Dendritic cell treated with granulocyte-macrophage colony-stimulating factor and Interleukin-4, amounts not matched to agents 40 ng/mL and 50 ng/mL, for 4 days (primary cell): ENCODE results near the gene PIGM.
A peak's percentile ranks its signal among the peaks of the same experiment; 100 is the strongest.

Source experiments
- H3K27ac Mint-ChIP-seq: one replicate; pipeline ENCODE4 v1.8.0; 2022; ENCODE audit warnings: mild to moderate bottlenecking, mixed read lengths
- H3K27me3 Mint-ChIP-seq: one replicate; pipeline ENCODE4 v1.8.0; 2022; ENCODE audit warnings: mild to moderate bottlenecking, mixed read lengths
- H3K36me3 Mint-ChIP-seq: one replicate; pipeline ENCODE4 v1.8.0; 2022; ENCODE audit warnings: low read depth, mixed read lengths
- H3K4me1 Mint-ChIP-seq: one replicate; pipeline ENCODE4 v1.8.0; 2022; ENCODE audit warnings: low read depth, mixed read lengths
- H3K4me3 Mint-ChIP-seq: one replicate; pipeline ENCODE4 v1.8.0; 2022; ENCODE audit warnings: mild to moderate bottlenecking, moderate library complexity, mixed read lengths
- H3K9me3 Mint-ChIP-seq: one replicate; pipeline ENCODE4 v1.8.0; 2022; ENCODE audit warnings: mixed read lengths
- intact Hi-C: fragments of 100-400 bp; cut with micrococcal nuclease; formaldehyde crosslinking; loops from one replicate; pipeline ENCODE4 v1.15.0; 2022

Gene PIGM

GRCh38 chr1:160031365-160032164 is at the start of gene PIGM:
TSS of gene PIGM (minus strand) at chr1:160031990. CDS start at chr1:160031739, 251 bp downstream.
- Mint-ChIP-seq H3K27ac (peak within 1 kb of the TSS; percentile 82), H3K27me3 (peaks cover 6% of the 10 kb centered on the region), H3K36me3 (peaks cover 20% of the 10 kb centered on the region), H3K4me1 (peaks cover 24% of the 10 kb centered on the region), H3K9me3 (no peaks in the 10 kb centered on the region), H3K4me3 (peak within 1 kb of the TSS; percentile 93)
- intact Hi-C loops = no loop called here

DNA sequence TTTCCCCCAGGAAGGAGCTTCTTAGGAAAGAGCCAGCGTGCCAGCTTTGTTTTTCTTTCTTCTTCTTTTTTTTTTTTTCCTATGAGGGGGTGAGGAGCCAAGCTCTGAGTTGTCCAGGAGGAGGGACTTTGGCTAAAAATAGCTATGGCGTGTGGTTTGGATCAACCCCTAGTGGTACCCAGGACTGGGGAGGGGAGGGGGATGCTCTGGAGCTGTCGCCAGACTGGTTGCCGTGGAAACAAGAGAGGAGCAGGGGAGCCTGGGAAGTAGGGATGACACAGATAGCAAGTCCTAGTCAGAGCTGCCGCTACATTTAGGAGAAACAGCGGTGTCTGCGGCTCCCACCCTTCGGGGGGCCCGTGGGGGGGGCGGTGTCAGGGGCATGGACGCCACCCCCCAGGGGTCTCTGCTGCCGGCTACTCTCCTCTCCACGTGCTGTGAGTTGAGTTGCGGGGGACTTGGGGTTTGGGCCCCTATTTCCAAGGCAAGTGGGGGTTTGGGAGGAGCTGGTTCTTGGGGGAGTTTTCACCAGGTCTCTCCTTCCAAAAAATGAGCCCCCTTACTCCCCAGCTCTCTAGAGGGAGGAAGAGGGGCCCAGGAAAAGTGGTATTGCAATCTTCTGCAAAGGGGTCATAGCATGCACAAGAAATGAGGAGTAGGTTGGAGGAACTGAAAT is 49.6 kb upstream of the PIGM start, which contains the start of gene KCNJ9:
KCNJ9 (plus strand) TSS at position 278 of the 676 bp plus-strand sequence. CDS start 2,493 bp downstream, outside the sequence.
- no peak within 1 kb of the TSS for H3K27ac Mint-ChIP-seq
- intact Hi-C loops = no loop called here
- peaks cover 44% of the 10 kb centered on the region for H3K4me1 Mint-ChIP-seq
- H3K4me3 Mint-ChIP-seq = no peak within 1 kb of the TSS
- H3K27me3 Mint-ChIP-seq = peaks cover 65% of the 10 kb centered on the region
- H3K9me3 Mint-ChIP-seq = peaks cover 8% of the 10 kb centered on the region
- H3K36me3 Mint-ChIP-seq = no peaks in the 10 kb centered on the region

DNA sequence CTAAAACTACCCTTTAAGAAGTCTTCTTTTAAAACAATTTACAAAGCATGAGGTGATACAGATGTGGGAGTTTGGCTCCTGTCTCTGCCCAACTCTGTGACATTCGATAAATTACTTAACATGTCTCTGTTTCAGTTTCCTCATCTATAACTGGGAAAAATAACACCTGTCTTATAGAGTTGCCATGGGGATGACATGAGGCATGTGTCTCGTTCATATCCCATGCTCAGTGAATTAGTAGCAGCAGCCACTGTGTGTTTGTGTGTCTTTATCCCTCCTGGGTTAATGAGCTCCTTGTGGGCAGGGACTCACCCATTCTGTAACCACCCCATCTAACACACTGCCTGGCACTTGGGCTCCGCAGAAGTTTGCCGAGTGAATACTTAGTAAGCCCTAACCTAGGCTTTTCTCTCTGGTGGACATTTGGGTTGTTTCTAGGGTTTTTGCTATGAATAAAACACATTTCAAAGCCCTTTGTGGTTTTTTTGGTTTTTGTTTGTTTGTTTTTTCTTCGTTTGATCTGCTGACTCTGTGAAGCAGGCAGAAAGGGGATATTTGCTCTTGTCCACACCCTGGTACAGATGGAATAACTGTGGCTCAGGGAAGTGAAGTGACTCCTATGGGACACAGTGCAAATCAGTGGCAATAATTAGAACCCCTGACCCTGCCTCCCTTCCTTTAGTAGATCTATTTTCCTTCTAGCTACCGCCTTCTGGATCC is 48.8 kb upstream of the PIGM start:
- Mint-ChIP-seq H3K4me3 (no peak overlapping the region), H3K27ac (no peak overlapping the region), H3K36me3 (no peaks in the 10 kb centered on the region), H3K9me3 (peaks cover 8% of the 10 kb centered on the region), H3K4me1 (peaks cover 52% of the 10 kb centered on the region), H3K27me3 (peaks cover 58% of the 10 kb centered on the region)
- intact Hi-C loops = no loop called here

DNA sequence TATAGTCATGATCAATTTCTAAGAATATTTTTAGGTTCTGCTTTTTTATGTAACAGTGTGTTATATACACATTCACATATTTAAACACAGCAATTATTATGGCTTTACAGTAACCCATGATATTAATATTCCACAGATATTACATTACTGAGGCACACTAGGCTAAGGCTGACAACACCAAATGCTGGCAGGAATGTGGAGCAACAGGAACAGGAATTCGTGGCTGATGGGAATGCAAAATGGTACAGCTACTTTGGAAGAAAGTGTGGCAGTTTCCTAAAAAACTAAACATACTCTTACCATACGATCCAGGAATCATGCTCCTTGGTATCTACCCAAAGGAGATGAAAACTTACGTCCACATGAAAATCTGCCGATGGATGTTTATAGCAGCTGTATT is 47.7 kb upstream of the PIGM start:
- peaks cover 62% of the 10 kb centered on the region for H3K4me1 Mint-ChIP-seq
- H3K27ac Mint-ChIP-seq = no peak overlapping the region
- intact Hi-C loops = loop anchor here (2.0 kb wide), 1 partner anchor 33 kb away; no protein-coding TSS in a partner anchor
- peaks cover 48% of the 10 kb centered on the region for H3K27me3 Mint-ChIP-seq
- no peaks in the 10 kb centered on the region for H3K36me3 Mint-ChIP-seq
- H3K9me3 Mint-ChIP-seq = peaks cover 8% of the 10 kb centered on the region
- no peak overlapping the region for H3K4me3 Mint-ChIP-seq

- Mint-ChIP-seq H3K9me3 (peaks cover 8% of the 10 kb centered on the region), H3K4me1 (peaks cover 57% of the 10 kb centered on the region), H3K4me3 (no peak overlapping the region), H3K36me3 (no peaks in the 10 kb centered on the region), H3K27ac (no peak overlapping the region), H3K27me3 (peaks cover 41% of the 10 kb centered on the region)
- intact Hi-C loops = loop anchor here (2.0 kb wide), 1 partner anchor 32 kb away; no protein-coding TSS in a partner anchor
Measured at GRCh38 chr1:160078512-160079195, 46.9 kb upstream of the PIGM start.

- H3K9me3 Mint-ChIP-seq = peaks cover 8% of the 10 kb centered on the region
- H3K4me1 Mint-ChIP-seq = peaks cover 54% of the 10 kb centered on the region
- H3K27me3 Mint-ChIP-seq = peaks cover 30% of the 10 kb centered on the region
- peak overlapping the region; percentile 13 for H3K27ac Mint-ChIP-seq
- intact Hi-C loops = no loop called here
- no peak overlapping the region for H3K4me3 Mint-ChIP-seq
- H3K36me3 Mint-ChIP-seq = no peaks in the 10 kb centered on the region
Measured at GRCh38 chr1:160077486-160077885, 45.7 kb upstream of the PIGM start.

DNA sequence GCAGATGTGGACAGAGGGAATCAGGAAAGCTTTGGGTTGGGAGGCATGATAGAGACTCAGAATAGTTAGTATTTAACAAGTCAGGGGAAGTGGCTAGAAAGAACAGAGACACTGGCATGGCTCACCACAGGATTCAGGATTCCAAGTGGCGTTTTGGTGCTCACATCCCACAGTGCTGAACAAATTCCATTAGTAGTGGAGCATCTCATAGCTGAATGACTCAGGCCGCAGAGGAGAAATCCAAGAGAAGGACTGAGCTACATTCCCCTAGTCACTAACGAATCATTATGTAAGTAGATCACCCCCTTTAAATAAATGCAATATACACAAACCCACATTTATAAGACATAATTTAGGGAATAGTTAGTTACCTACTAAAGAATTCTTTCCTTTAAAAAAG is 44.5 kb upstream of the PIGM start:
- Mint-ChIP-seq H3K4me3 (no peak overlapping the region), H3K27ac (peak overlapping the region; percentile 66), H3K36me3 (no peaks in the 10 kb centered on the region), H3K4me1 (peaks cover 50% of the 10 kb centered on the region), H3K27me3 (peaks cover 26% of the 10 kb centered on the region), H3K9me3 (peaks cover 8% of the 10 kb centered on the region)
- intact Hi-C loops = no loop called here

DNA sequence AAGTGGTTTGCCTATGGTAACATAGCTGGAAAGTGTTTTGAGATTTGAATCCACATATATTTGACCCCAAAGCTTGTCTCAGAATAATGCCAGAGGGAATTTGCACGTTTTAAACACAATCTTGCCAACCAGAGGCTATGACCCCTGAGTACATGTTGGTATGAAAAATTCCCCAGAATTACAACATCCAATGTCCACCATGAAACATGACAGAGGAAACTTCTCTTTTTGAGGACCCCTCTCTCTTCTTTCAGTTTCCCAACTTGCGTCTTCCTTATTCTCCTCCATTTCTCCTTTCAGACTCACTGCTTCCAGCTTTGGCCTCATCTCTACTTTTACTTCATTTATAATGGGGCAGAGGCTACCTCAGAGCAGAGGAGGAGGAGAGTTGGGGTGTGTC is 44.0 kb upstream of the PIGM start:
- no peaks in the 10 kb centered on the region for H3K36me3 Mint-ChIP-seq
- intact Hi-C loops = no loop called here
- H3K4me3 Mint-ChIP-seq = no peak overlapping the region
- peak overlapping the region; percentile 66 for H3K27ac Mint-ChIP-seq
- H3K27me3 Mint-ChIP-seq = peaks cover 22% of the 10 kb centered on the region
- peaks cover 46% of the 10 kb centered on the region for H3K4me1 Mint-ChIP-seq
- H3K9me3 Mint-ChIP-seq = peaks cover 8% of the 10 kb centered on the region

GRCh38 chr1:160074865-160075264 is 43.1 kb upstream of the PIGM start:
- H3K9me3 Mint-ChIP-seq = peaks cover 8% of the 10 kb centered on the region
- no peak overlapping the region for H3K4me3 Mint-ChIP-seq
- no peak overlapping the region for H3K27ac Mint-ChIP-seq
- H3K27me3 Mint-ChIP-seq = peaks cover 22% of the 10 kb centered on the region
- peaks cover 52% of the 10 kb centered on the region for H3K4me1 Mint-ChIP-seq
- intact Hi-C loops = no loop called here
- H3K36me3 Mint-ChIP-seq = no peaks in the 10 kb centered on the region

- no peaks in the 10 kb centered on the region for H3K36me3 Mint-ChIP-seq
- no peaks in the 10 kb centered on the region for H3K9me3 Mint-ChIP-seq
- H3K27ac Mint-ChIP-seq = no peak overlapping the region
- H3K4me3 Mint-ChIP-seq = no peak overlapping the region
- H3K4me1 Mint-ChIP-seq = peaks cover 49% of the 10 kb centered on the region
- intact Hi-C loops = no loop called here
- peaks cover 48% of the 10 kb centered on the region for H3K27me3 Mint-ChIP-seq
Measured at GRCh38 chr1:160071289-160071688, 39.5 kb upstream of the PIGM start.

DNA sequence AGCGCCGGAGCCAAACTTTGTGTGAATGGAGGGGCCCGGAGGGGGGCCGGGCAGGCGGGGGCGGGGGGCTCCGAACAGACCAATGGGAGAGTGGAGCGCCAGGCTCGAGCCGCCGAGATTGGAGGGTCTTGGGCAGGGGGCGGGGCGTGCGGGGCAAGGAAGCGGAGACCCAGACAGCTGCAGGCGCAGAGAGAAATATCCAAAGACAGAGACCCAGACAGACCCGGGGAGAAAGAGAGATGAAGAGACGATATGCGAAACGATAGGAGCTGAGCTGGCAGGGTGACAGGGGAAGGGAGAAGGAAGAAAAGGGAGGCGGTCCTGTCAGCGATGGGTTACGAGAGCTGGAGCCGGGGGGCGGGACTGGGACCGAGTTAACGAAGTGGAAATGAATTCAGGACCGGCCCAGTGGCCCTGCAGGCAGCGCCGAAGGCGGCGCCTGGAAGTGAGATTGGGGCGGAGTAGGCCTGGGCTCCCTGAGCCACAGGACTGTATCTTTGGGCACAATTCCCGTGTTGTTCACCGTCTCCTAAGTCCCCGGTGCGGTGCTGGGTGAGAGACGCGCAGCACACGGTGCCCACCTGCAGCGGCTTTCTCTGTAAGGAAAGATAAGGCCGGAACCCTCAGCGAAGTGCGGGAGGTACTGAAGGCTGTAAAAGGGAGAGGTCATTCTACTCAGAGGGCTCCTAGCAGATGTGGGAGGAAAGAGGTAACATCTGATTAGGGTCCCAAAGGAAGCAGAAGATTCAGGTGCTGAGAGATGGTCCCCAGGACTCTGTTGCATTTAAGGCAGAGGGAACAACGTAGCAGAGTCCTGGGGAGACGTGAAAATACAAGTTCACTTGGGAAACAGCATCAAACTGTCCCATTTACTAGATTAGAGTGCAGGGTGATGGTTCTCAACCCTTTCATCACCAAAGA is 38.7 kb upstream of the PIGM start:
- H3K4me1 Mint-ChIP-seq = peaks cover 47% of the 10 kb centered on the region
- peaks cover 54% of the 10 kb centered on the region for H3K27me3 Mint-ChIP-seq
- no peaks in the 10 kb centered on the region for H3K9me3 Mint-ChIP-seq
- H3K36me3 Mint-ChIP-seq = no peaks in the 10 kb centered on the region
- no peak overlapping the region for H3K27ac Mint-ChIP-seq
- intact Hi-C loops = no loop called here
- H3K4me3 Mint-ChIP-seq = peak overlapping the region; percentile 78

DNA sequence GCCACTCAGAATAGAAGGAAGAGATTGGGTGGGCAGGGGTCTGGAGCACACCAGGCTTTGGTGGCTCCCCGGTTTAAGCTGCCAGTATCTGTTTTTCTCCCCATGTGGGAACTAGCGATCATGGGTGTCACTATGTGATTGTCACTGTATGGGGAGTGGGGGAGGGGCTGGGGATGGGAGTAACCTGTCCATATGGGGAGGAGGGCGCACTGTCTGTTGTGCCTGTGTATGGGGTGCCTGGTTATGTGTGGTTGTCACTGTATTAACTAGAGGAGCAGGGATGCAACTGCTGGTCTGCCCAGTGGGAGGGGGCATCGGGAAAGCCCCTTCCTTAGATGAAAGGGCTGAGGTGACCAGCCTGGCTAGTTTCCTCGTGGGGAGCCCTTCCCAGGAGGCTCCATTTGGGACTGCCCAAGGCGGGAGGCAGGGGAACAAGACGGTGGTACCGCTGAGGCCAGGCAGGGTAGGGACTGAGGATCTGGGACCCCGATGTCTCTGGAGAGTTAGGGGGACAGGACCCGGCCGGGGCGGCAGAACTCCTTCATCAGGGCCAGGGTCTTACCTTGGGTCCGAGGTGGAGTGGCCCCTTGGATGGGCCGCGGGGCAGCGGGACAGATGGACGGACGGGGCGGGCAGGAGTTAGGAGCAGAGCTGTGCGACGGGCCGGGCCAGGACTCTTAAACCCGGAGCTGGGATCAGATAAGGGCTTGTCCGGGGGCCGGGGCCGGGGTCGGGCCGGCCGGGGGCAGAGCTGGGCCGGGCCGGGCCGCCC is 37.9 kb upstream of the PIGM start, which contains the start of gene KCNJ10:
KCNJ10 (minus strand) TSS at position 701 of the 772 bp plus-strand sequence. CDS start 27,628 bp downstream, outside the sequence.
- peaks cover 40% of the 10 kb centered on the region for H3K4me1 Mint-ChIP-seq
- peaks cover 57% of the 10 kb centered on the region for H3K27me3 Mint-ChIP-seq
- no peaks in the 10 kb centered on the region for H3K36me3 Mint-ChIP-seq
- peak within 1 kb of the TSS; percentile 78 for H3K4me3 Mint-ChIP-seq
- H3K27ac Mint-ChIP-seq = peak within 1 kb of the TSS; percentile 16
- no peaks in the 10 kb centered on the region for H3K9me3 Mint-ChIP-seq
- intact Hi-C loops = no loop called here
